CD4-positive, alpha-beta memory T cell (primary cell): ENCODE measurements around the gene IPMK. TPM values are rescaled to one million over a fixed set of nuclear protein-coding genes. Genes with fewer than 3 reads are reported as not detected.

ENCODE experiments used
- CTCF ChIA-PET: fragments of 350-600 bp; sonication (Branson Sonifier 250); formaldehyde crosslinking; loops from one replicate; lab custom pipeline; 2021; ENCODE audit warnings: inconsistent platforms; ENCODE audit not compliant: partially characterized antibody; lab: Charles Lee
- POLR2A ChIA-PET: fragments of 350-600 bp; sonication (Branson Sonifier 250); formaldehyde crosslinking; loops from one replicate; lab custom pipeline; 2021; ENCODE audit not compliant: partially characterized antibody; lab: Charles Lee
- DNase-seq, 5 donors: peaks; one replicate each; pipeline versions ENCODE4 v3.0.0 to v3.0.0-alpha.2; 2020 to 2022; ENCODE audit warnings: mixed read lengths in 1 of 5
- H3K27ac ChIP-seq: one replicate; pipeline ENCODE4 v1.7.0; 2013; ENCODE audit warnings: low read depth, low read length
- H3K27me3 ChIP-seq: 2 replicates; pipeline ENCODE4 v1.7.0; 2013; ENCODE audit warnings: mild to moderate bottlenecking, low read length, moderate library complexity; ENCODE audit not compliant: insufficient read depth
- H3K36me3 ChIP-seq: 2 replicates; pipeline ENCODE4 v1.7.0; 2013; ENCODE audit warnings: mild to moderate bottlenecking, low read length, moderate library complexity; ENCODE audit not compliant: insufficient read depth
- H3K4me1 ChIP-seq: 2 replicates; pipeline ENCODE4 v1.7.0; 2013; ENCODE audit warnings: mild to moderate bottlenecking, low read length, moderate library complexity; ENCODE audit not compliant: insufficient read depth
- H3K4me3 ChIP-seq, 2 donors: one replicate each; pipeline ENCODE4 v1.7.0; 2013; ENCODE audit warnings: low read length in 2 of 2, mild to moderate bottlenecking in 1 of 2
- H3K9me3 ChIP-seq, 2 donors: one replicate each; pipeline ENCODE4 v1.7.0; 2013; ENCODE audit warnings: low read length in 2 of 2, control low read depth in 1 of 2; ENCODE audit not compliant: control insufficient read depth in 1 of 2
- H3K27ac Mint-ChIP-seq, 7 donors: one replicate each; pipeline ENCODE4 v1.8.0; 2020 to 2021; ENCODE audit warnings: mixed read lengths in 7 of 7, mild to moderate bottlenecking in 6 of 7, inconsistent platforms in 3 of 7, moderate library complexity in 3 of 7
- H3K27me3 Mint-ChIP-seq, 2 donors: one replicate each; pipeline ENCODE4 v1.8.0; 2020 to 2021; ENCODE audit warnings: mixed read lengths in 2 of 2
- H3K36me3 Mint-ChIP-seq, 2 donors: one replicate each; pipeline ENCODE4 v1.8.0; 2020 to 2021; ENCODE audit warnings: mixed read lengths in 2 of 2, inconsistent platforms in 1 of 2, mild to moderate bottlenecking in 1 of 2
- H3K4me1 Mint-ChIP-seq, 4 donors: one replicate each; pipeline ENCODE4 v1.8.0; 2020 to 2021; ENCODE audit warnings: mixed read lengths in 4 of 4, mild to moderate bottlenecking in 1 of 4
- H3K4me3 Mint-ChIP-seq, 8 donors: one replicate each; pipeline ENCODE4 v1.8.0; 2020 to 2021; ENCODE audit warnings: mixed read lengths in 8 of 8, mild to moderate bottlenecking in 7 of 8, moderate library complexity in 6 of 8, inconsistent platforms in 3 of 8
- H3K9me3 Mint-ChIP-seq, 8 donors: one replicate each; pipeline ENCODE4 v1.8.0; 2020 to 2021; ENCODE audit warnings: mixed read lengths in 8 of 8, mild to moderate bottlenecking in 5 of 8, inconsistent platforms in 3 of 8, moderate library complexity in 1 of 8
- intact Hi-C: fragments of 100-400 bp; cut with micrococcal nuclease; formaldehyde crosslinking; loops from one replicate; pipeline ENCODE4 v1.15.1; 2023
- polyA plus RNA-seq, 2 donors: library from polyadenylated mRNA; unstranded; fragments of 300-500 nt; fragmentation: Illumina TruSeq; gene quantifications; one replicate each; pipeline ENCODE4 v1.2.3, GENCODE V29; 2021
- total RNA-seq, 2 experiments: library from RNA; stranded (reverse); gene quantifications; one replicate each; pipeline ENCODE4 v1.2.3, GENCODE V29; 2021

IPMK gene
- total and polyA plus RNA-seq, 4 experiments from 2014 or later = 1.2 to 6.5 (median 4.1) TPM

DNA sequence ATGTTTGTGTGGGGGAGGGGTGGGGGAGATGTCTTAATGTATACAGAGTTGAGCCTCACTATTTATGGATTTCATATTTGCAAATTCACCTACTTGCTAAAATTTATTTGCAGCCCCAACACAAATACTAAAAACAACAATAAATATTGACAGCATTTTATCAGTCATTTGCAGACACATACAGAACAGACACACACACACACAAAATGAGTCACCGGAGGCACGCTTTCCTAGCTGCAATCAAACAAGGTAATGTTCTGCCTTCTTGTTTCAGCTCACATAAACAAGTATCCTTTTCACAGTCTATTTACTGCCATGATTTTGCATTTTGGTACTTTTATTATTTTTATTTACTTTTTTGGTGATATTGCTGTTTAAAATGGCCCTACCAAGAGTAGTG is 88.5 kb downstream of the IPMK start:
- ChIA-PET POLR2A (no interaction called here), CTCF (interaction anchor here (0.6 to 10.1 kb wide), 7 partner anchors 17 to 212 kb away, joined by 3 to 223 read pairs (median 3); no protein-coding TSS in a partner anchor)
- Histone ChIP-seq H3K27me3 (no peaks in the 10 kb centered on the region), H3K27ac (no peak overlapping the region), H3K36me3 (no peaks in the 10 kb centered on the region), H3K9me3 (no peaks in the 10 kb centered on the region), H3K4me3 (no peak overlapping the region), H3K4me1 (no peaks in the 10 kb centered on the region)
- H3K27me3 Mint-ChIP-seq = peaks cover 4 to 5% of the 10 kb centered on the region in 2 donors
- intact Hi-C loops = loop anchor here (5.0 kb wide), 1 partner anchor 1443 kb away; no protein-coding TSS in a partner anchor
- DNase-seq = no peak
- H3K4me3 Mint-ChIP-seq = no peak overlapping the region
- H3K36me3 Mint-ChIP-seq = no peaks in the 10 kb centered on the region
- H3K9me3 Mint-ChIP-seq = no peaks in the 10 kb centered on the region
- H3K27ac Mint-ChIP-seq = no peak overlapping the region
- H3K4me1 Mint-ChIP-seq = no peaks in the 10 kb centered on the region

DNA sequence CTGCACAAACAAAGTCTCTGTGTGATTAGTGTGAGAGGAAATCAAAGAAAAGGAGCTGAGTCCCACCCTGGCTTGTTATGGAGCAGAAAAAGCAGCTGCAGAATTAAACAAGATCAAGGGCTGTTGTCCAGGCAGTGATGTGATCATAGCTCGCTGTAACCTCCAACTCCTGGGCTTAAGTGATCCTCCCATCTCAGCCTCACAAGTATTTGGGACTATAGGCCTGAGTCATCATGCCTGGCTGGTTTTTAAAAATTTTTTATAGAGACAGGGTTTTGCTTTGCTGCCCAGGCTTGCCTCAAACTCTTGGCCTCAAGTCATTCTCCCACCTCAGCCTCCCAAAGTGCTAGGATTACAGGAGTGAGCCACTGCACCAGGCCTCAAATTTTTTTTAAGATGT is 88.9 kb downstream of the IPMK start:
- Mint-ChIP-seq H3K4me1 (no peaks in the 10 kb centered on the region), H3K4me3 (no peak overlapping the region), H3K27ac (no peak overlapping the region), H3K27me3 (peaks cover 2 to 5% of the 10 kb centered on the region in 2 donors), H3K36me3 (no peaks in the 10 kb centered on the region), H3K9me3 (no peaks in the 10 kb centered on the region)
- no peak overlapping the region for H3K4me3 ChIP-seq
- H3K27ac ChIP-seq = no peak overlapping the region
- intact Hi-C loops = loop anchor here (5.0 kb wide), 1 partner anchor 1443 kb away; no protein-coding TSS in a partner anchor
- no peak for DNase-seq
- H3K9me3 ChIP-seq = no peaks in the 10 kb centered on the region
- H3K4me1 ChIP-seq = no peaks in the 10 kb centered on the region
- ChIA-PET CTCF (interaction anchor here (0.6 to 10.1 kb wide), 9 partner anchors 17 to 213 kb away, joined by 3 to 223 read pairs (median 3); no protein-coding TSS in a partner anchor), POLR2A (no interaction called here)
- no peaks in the 10 kb centered on the region for H3K36me3 ChIP-seq
- no peaks in the 10 kb centered on the region for H3K27me3 ChIP-seq

DNA sequence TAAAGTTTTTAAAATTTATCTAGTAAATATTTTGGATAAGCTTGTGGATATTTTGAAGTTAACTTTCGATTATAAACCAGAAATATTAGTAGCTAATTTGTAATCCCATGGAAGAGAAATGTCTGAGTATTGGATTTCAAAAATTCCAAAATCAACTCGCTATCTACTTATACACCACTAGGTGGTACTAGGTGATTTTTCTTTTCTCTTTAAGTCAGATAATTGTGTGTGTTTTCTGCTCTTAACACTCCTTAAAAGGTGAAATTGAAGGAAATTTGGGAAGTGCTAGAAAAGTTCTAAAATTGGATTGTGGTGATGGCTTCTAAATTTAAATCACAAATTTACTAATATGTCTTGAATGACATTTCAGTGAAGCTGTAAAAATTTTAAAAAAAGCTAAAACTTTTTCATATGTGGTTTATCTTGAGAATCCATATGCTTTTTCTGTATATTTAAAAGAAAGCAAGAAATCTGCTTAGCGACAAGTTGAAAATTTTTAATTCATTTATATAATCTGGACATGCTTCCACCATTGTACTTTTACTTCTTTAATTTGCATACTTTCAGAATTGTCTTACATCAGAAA is 90.2 kb downstream of the IPMK start:
- H3K27me3 Mint-ChIP-seq = peaks cover 2 to 5% of the 10 kb centered on the region in 2 donors
- no peaks in the 10 kb centered on the region for H3K9me3 ChIP-seq
- H3K36me3 Mint-ChIP-seq = no peaks in the 10 kb centered on the region
- H3K4me3 Mint-ChIP-seq = no peak overlapping the region
- POLR2A ChIA-PET = no interaction called here
- H3K27ac Mint-ChIP-seq = no peak overlapping the region
- DNase-seq = peak in 4 of 5 donors; percentile 5 to 14 (median 10)
- no peaks in the 10 kb centered on the region for H3K27me3 ChIP-seq
- intact Hi-C loops = loop anchor here (1.0 to 5.0 kb wide), 3 partner anchors 114 to 1445 kb away; partner anchors contain the start of gene TFAM
- H3K4me1 Mint-ChIP-seq = no peaks in the 10 kb centered on the region
- CTCF ChIA-PET = interaction anchor here (1.0 to 10.1 kb wide), 11 partner anchors 11 to 149 kb away, joined by 3 to 223 read pairs (median 4); partner anchors contain the start of gene CISD1
- no peaks in the 10 kb centered on the region for H3K9me3 Mint-ChIP-seq
- H3K36me3 ChIP-seq = no peaks in the 10 kb centered on the region
- H3K4me1 ChIP-seq = no peaks in the 10 kb centered on the region
- H3K4me3 ChIP-seq = no peak overlapping the region
- no peak overlapping the region for H3K27ac ChIP-seq

DNA sequence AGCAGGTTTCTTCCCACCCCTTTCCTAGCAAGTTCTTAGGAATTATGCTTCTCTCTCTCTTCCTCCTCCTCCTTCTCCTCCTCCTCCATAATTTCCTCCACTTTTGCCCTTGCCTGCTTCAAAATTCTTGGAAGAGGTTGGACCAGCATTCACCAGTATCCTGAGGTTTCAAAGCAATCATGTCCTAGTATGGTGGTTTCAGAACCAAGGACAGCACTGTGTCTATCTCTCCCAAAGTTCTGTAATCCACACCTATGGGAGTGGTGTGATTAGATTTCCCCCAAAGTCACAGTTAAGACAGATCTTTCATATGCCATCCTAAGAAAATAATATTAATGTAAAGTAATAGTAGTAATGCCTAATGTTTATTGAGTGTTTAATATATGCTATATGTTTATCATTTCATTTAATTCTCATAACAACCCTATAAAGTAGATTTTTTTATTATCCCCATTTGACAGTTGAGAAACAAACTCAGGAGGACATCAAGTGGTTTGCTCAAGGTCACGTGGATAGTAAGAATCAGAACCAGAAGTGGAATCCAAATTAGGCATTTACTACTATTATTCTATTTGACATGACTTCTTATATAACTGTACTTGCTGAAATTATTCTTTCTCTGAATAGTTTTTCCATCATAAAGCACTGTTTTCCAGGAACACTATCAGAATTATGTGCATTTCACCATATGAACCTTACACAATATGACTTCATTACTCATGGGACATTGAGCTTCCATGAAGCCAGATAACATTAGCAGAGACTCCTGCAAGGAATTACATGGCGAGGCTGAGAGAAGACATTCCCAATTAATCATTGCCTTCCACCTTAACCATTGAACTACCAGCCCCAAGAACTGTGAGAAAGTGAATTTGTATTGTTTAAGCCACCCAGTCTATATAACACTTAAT is 91.4 kb downstream of the IPMK start:
- no peaks in the 10 kb centered on the region for H3K36me3 Mint-ChIP-seq
- H3K4me3 Mint-ChIP-seq = no peak overlapping the region
- Histone ChIP-seq H3K27me3 (no peaks in the 10 kb centered on the region), H3K9me3 (no peaks in the 10 kb centered on the region), H3K4me3 (no peak overlapping the region), H3K36me3 (no peaks in the 10 kb centered on the region), H3K4me1 (no peaks in the 10 kb centered on the region), H3K27ac (no peak overlapping the region)
- H3K27ac Mint-ChIP-seq = no peak overlapping the region
- peaks cover 2 to 5% of the 10 kb centered on the region in 2 donors for H3K27me3 Mint-ChIP-seq
- intact Hi-C loops = loop anchor here (2.0 to 5.0 kb wide), 2 partner anchors 209 to 1446 kb away; partner anchors contain the start of gene TFAM
- H3K9me3 Mint-ChIP-seq = no peaks in the 10 kb centered on the region
- POLR2A ChIA-PET = no interaction called here
- no peak for DNase-seq
- H3K4me1 Mint-ChIP-seq = no peaks in the 10 kb centered on the region
- CTCF ChIA-PET = interaction anchor here (1.0 to 10.1 kb wide), 6 partner anchors 14 to 150 kb away, joined by 3 to 223 read pairs (median 4); no protein-coding TSS in a partner anchor

DNA sequence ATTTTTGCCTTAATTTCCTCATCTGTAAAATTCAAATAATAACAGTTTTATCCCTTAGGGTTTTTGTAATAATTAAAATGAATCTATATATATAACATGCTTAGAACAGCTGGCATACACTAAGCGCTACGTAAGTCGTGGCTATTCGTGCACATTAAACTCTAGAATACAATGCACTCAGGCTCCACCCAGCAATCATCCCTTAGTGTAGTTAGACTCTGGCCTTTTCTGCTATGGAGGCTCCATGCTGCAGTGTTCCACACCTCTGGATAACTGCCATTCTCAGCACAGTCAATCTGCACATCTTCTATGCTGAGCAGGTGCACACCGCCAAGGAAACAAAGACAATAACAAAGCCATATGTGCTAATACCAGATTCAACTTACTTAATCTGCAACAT is 92.9 kb downstream of the IPMK start:
- Histone ChIP-seq H3K4me1 (no peaks in the 10 kb centered on the region), H3K27me3 (no peaks in the 10 kb centered on the region), H3K36me3 (no peaks in the 10 kb centered on the region), H3K4me3 (no peak overlapping the region), H3K9me3 (no peaks in the 10 kb centered on the region), H3K27ac (no peak overlapping the region)
- intact Hi-C loops = loop anchor here (5.0 kb wide), 1 partner anchor 1447 kb away; no protein-coding TSS in a partner anchor
- H3K9me3 Mint-ChIP-seq = no peaks in the 10 kb centered on the region
- peaks cover 0 to 2% of the 10 kb centered on the region in 2 donors for H3K27me3 Mint-ChIP-seq
- CTCF ChIA-PET = interaction anchor here (2.0 to 10.1 kb wide), 2 partner anchors 118 to 125 kb away, joined by 6 to 223 read pairs; no protein-coding TSS in a partner anchor
- no peak overlapping the region for H3K27ac Mint-ChIP-seq
- no peaks in the 10 kb centered on the region for H3K4me1 Mint-ChIP-seq
- POLR2A ChIA-PET = no interaction called here
- H3K36me3 Mint-ChIP-seq = no peaks in the 10 kb centered on the region
- no peak overlapping the region for H3K4me3 Mint-ChIP-seq
- no peak for DNase-seq

DNA sequence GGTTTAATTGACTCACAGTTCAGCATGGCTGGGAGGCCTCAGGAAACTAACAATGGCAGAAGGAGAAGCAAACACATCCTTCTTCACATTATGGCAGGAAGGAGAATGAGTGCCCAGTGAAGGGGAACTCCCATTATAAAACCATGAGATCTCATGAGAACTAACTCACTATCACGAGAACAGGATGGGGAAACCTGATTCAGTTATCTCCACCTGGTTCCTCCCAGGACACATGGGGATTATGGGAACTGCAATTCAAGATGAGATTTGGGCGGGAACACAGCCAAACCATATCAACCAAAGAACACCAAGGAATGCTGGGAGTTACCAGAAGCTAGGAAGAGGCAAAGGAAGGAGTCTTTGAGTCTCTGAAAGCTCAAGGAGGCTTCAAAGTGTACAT is 94.3 kb downstream of the IPMK start:
- ChIA-PET CTCF (interaction anchor here (0.7 to 10.1 kb wide), 4 partner anchors 12 to 126 kb away, joined by 3 to 223 read pairs (median 4); no protein-coding TSS in a partner anchor), POLR2A (no interaction called here)
- H3K27ac ChIP-seq = no peak overlapping the region
- H3K4me1 ChIP-seq = no peaks in the 10 kb centered on the region
- Mint-ChIP-seq H3K4me3 (no peak overlapping the region), H3K36me3 (no peaks in the 10 kb centered on the region), H3K9me3 (no peaks in the 10 kb centered on the region), H3K4me1 (no peaks in the 10 kb centered on the region), H3K27me3 (peaks cover 0 to 5% of the 10 kb centered on the region in 2 donors), H3K27ac (no peak overlapping the region)
- no peak for DNase-seq
- H3K4me3 ChIP-seq = no peak overlapping the region
- intact Hi-C loops = no loop called here
- H3K36me3 ChIP-seq = no peaks in the 10 kb centered on the region
- no peaks in the 10 kb centered on the region for H3K9me3 ChIP-seq
- H3K27me3 ChIP-seq = no peaks in the 10 kb centered on the region

DNA sequence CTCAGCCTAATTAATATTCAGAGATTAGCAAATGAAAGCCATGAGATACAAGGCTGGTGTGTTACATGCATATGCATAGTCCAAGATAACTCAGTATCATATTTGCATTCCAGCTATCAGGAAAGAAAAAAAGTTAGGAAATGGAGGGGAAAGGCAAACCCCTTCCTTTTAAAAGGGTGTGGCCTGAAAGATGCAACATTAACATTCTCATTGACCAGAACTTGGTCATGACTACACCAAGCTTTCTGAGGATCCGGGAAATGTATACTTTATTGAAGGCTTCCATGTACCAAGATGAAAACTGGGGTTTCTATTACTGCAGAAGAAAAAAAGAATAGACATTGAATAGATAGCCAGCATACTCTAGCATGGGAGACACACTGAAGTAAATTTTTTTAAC is 96.5 kb downstream of the IPMK start:
- no peaks in the 10 kb centered on the region for H3K9me3 Mint-ChIP-seq
- H3K4me1 Mint-ChIP-seq = no peaks in the 10 kb centered on the region
- ChIA-PET POLR2A (no interaction called here), CTCF (interaction anchor here (1.3 kb wide), 1 partner anchor 120 kb away, joined by 4 read pairs; no protein-coding TSS in a partner anchor)
- H3K27ac ChIP-seq = no peak overlapping the region
- no peaks in the 10 kb centered on the region for H3K4me1 ChIP-seq
- H3K9me3 ChIP-seq = no peaks in the 10 kb centered on the region
- no peaks in the 10 kb centered on the region for H3K27me3 ChIP-seq
- H3K27me3 Mint-ChIP-seq = peaks cover 0 to 8% of the 10 kb centered on the region in 2 donors
- no peak overlapping the region for H3K4me3 ChIP-seq
- H3K36me3 Mint-ChIP-seq = no peaks in the 10 kb centered on the region
- intact Hi-C loops = no loop called here
- DNase-seq = no peak
- H3K36me3 ChIP-seq = no peaks in the 10 kb centered on the region
- no peak overlapping the region for H3K27ac Mint-ChIP-seq
- no peak overlapping the region for H3K4me3 Mint-ChIP-seq
